Loucy (cell line): ENCODE results near the gene UBTD1.

Experiments
- H2AFZ ChIP-seq: fragments of 200-600 bp; sonication (generic); 2 replicates; pipeline ENCODE4 v1.6.0; 2016; ENCODE audit warnings: antibody characterized with exemption, mild to moderate bottlenecking, low read length, moderate library complexity
- H3F3A ChIP-seq: fragments of 200-600 bp; 2 replicates; pipeline ENCODE4 v1.6.0; 2016; ENCODE audit warnings: antibody characterized with exemption, low read depth, mild to moderate bottlenecking
- H3K27me3 ChIP-seq: fragments of 200-600 bp; sonication (generic); 2 replicates; pipeline ENCODE4 v1.6.1; 2014; ENCODE audit warnings: low read length, mild to moderate bottlenecking; ENCODE audit not compliant: insufficient read depth, poor library complexity, severe bottlenecking
- H3K36me3 ChIP-seq: fragments of 200-600 bp; sonication (generic); 2 replicates; pipeline ENCODE4 v1.6.1; 2016; ENCODE audit warnings: low read length; ENCODE audit not compliant: insufficient read depth
- H3K4me1 ChIP-seq: fragments of 200-600 bp; sonication (generic); 2 replicates; pipeline ENCODE4 v1.5.1; 2014; ENCODE audit warnings: low read length, mild to moderate bottlenecking; ENCODE audit not compliant: insufficient read depth, poor library complexity, severe bottlenecking
- H3K4me2 ChIP-seq: fragments of 200-600 bp; sonication (generic); 2 replicates; pipeline ENCODE4 v1.6.0; 2014; ENCODE audit warnings: antibody characterized with exemption, low read length, low read depth, mild to moderate bottlenecking; ENCODE audit not compliant: poor library complexity, severe bottlenecking
- H3K4me3 ChIP-seq: fragments of 200-600 bp; sonication (generic); 2 replicates; pipeline ENCODE4 v1.5.1; 2014; ENCODE audit warnings: low read length, mild to moderate bottlenecking, mixed read lengths; ENCODE audit not compliant: poor library complexity, severe bottlenecking
- H3K79me2 ChIP-seq: fragments of 200-600 bp; sonication (generic); 2 replicates; pipeline ENCODE4 v1.6.1; 2014; ENCODE audit warnings: low read length; ENCODE audit not compliant: insufficient read depth
- H3K9ac ChIP-seq: fragments of 200-600 bp; sonication (generic); 2 replicates; pipeline ENCODE4 v1.6.0; 2014; ENCODE audit warnings: mild to moderate bottlenecking, low read depth, low read length, moderate library complexity; ENCODE audit not compliant: poor library complexity, severe bottlenecking
- H3K9me2 ChIP-seq: fragments of 200-600 bp; sonication (generic); replicated peaks from 2 replicates; pipeline ENCODE4 v1.6.1; 2016; ENCODE audit warnings: low read depth, low read length, mixed read lengths
- H3K9me3 ChIP-seq: fragments of 200-600 bp; sonication (generic); 2 replicates; pipeline ENCODE4 v1.6.1; 2014; ENCODE audit warnings: mild to moderate bottlenecking, antibody characterized with exemption, low read length, low read depth; ENCODE audit not compliant: insufficient read depth
- H4K20me1 ChIP-seq: fragments of 200-600 bp; sonication (generic); 2 replicates; pipeline ENCODE4 v1.6.0; 2014; ENCODE audit warnings: antibody characterized with exemption, low read length, mild to moderate bottlenecking; ENCODE audit not compliant: insufficient read depth, poor library complexity, severe bottlenecking
- CTCF ChIP-seq: fragments of 200-600 bp; sonication (generic); conservative IDR thresholded peaks from 2 replicates; pipeline ENCODE4 v1.5.1; 2014; ENCODE audit warnings: mild to moderate bottlenecking, antibody characterized with exemption, low read length
- EZH2phosphoT487 ChIP-seq: fragments of 200-600 bp; IDR thresholded peaks from 2 replicates; pipeline ENCODE4 v1.6.1; 2018; ENCODE audit warnings: antibody characterized with exemption, mild to moderate bottlenecking, moderate library complexity, borderline replicate concordance

Gene UBTD1

GRCh38 chr10:97548828-97549455 lies 50.2 kb downstream of the UBTD1 start:
- no peaks in the 10 kb centered on the region for H3F3A ChIP-seq

GRCh38 chr10:97549587-97550322 lies 51.0 kb downstream of the UBTD1 start:
- Histone ChIP-seq H2AFZ (no peak overlapping the region), H3K27me3 (no peaks in the 10 kb centered on the region), H3K9me2 (no peaks in the 10 kb centered on the region), H3K4me3 (no peak overlapping the region), H3K36me3 (no peaks in the 10 kb centered on the region), H4K20me1 (no peaks in the 10 kb centered on the region), H3F3A (no peaks in the 10 kb centered on the region), H3K9ac (no peak overlapping the region), H3K79me2 (no peaks in the 10 kb centered on the region), H3K4me1 (no peaks in the 10 kb centered on the region), H3K4me2 (no peak overlapping the region), H3K9me3 (no peaks in the 10 kb centered on the region)
- TF ChIP-seq CTCF = no peak
- TF ChIP-seq EZH2phosphoT487 = no peak

More at GRCh38 chr10:97548828-97549455, 50.2 kb downstream of the UBTD1 start:
- H4K20me1 ChIP-seq = no peaks in the 10 kb centered on the region
- H3K4me3 ChIP-seq = no peak overlapping the region
- no peaks in the 10 kb centered on the region for H3K4me1 ChIP-seq
- no peaks in the 10 kb centered on the region for H3K36me3 ChIP-seq
- H3K9me2 ChIP-seq = no peaks in the 10 kb centered on the region
- H3K9me3 ChIP-seq = no peaks in the 10 kb centered on the region
- H3K9ac ChIP-seq = no peak overlapping the region
- H3K27me3 ChIP-seq = no peaks in the 10 kb centered on the region
- H2AFZ ChIP-seq = no peak overlapping the region
- no peaks in the 10 kb centered on the region for H3K79me2 ChIP-seq
- no peak overlapping the region for H3K4me2 ChIP-seq
- TF ChIP-seq CTCF (no peak), EZH2phosphoT487 (no peak)

GRCh38 chr10:97550336-97551149 lies 51.8 kb downstream of the UBTD1 start:
- Histone ChIP-seq H3K9ac (no peak overlapping the region), H3K4me2 (no peak overlapping the region), H2AFZ (no peak overlapping the region), H3K9me2 (no peaks in the 10 kb centered on the region), H3K4me3 (no peak overlapping the region), H3K4me1 (no peaks in the 10 kb centered on the region), H3K36me3 (no peaks in the 10 kb centered on the region), H3K9me3 (no peaks in the 10 kb centered on the region), H4K20me1 (no peaks in the 10 kb centered on the region), H3K79me2 (no peaks in the 10 kb centered on the region), H3F3A (no peaks in the 10 kb centered on the region), H3K27me3 (no peaks in the 10 kb centered on the region)
- no peak for TF ChIP-seq EZH2phosphoT487
- no peak; the same call in 1 of the 2 replicates for TF ChIP-seq CTCF
